ENCODE measurements around the gene PLCD3. TPM values are rescaled to one million over a fixed set of nuclear protein-coding genes. Genes with fewer than 3 reads are reported as not detected.

Gene PLCD3
- total and polyA plus RNA-seq, 2 of the 8 experiments (the other 6 are each of a cell fraction or from before 2014, with no cell fraction given): 26.5 to 48.1 TPM

DNA sequence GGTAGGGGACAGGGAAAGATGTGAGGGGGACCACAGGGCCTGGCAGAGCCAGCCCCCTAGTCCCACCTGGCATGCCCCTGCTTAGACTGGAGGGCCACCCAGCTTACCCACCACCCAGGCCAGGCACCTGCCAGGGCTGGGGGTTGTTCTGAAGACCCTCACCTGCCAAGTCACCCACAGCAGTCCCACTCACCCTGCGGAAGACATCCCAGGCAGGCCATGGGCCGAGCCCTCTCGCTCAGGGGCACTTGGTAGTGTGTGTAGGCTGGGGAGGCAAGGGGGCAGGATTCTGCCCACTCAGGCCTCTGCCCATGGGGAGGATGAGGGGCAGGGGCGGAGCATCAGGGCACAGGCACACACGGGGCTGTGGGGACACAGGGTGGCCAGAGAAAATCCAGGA is 4.0 kb downstream of the PLCD3 start:
- H3K9me3 ChIP-seq (ENCODE audit: insufficient read depth in 2 of 2, low read depth in 1 of 2, low read length in 1 of 2): no peaks in the 10 kb centered on the region
- peak overlapping the region; percentile 48; the same call in 1 of the 2 replicates for H3K18ac ChIP-seq (ENCODE audit: extremely low read depth, low read length)
- H2BK20ac ChIP-seq (ENCODE audit: low read length): no peak overlapping the region
- H3K79me2 ChIP-seq (ENCODE audit: control insufficient read depth in 1 of 2, insufficient read depth in 2 of 2, low read length in 2 of 2): no peaks in the 10 kb centered on the region
- no peak overlapping the region for H4K5ac ChIP-seq (ENCODE audit: insufficient read length, low read depth, low read length)
- no peak overlapping the region for H3K14ac ChIP-seq (ENCODE audit: insufficient read length)
- ChIA-PET CTCF (ENCODE audit: partially characterized antibody) (interaction anchor here (0.6 to 11.7 kb wide), 9 partner anchors 9 to 284 kb away, joined by 3 to 156 read pairs (median 5); no protein-coding TSS in a partner anchor), POLR2A (ENCODE audit: partially characterized antibody) (interaction anchor here (0.7 to 15.8 kb wide), 7 partner anchors 11 to 94 kb away, joined by 3 to 185 read pairs (median 5); partner anchors contain the start of genes HEXIM1 and HEXIM2)
- H2BK120ac ChIP-seq (replicated peaks; ENCODE audit: low read depth, low read length): no peak overlapping the region
- no peaks in the 10 kb centered on the region for H3K36me3 ChIP-seq (ENCODE audit: control insufficient read depth in 2 of 4, insufficient read depth in 4 of 4, low read length in 3 of 4)
- H4K91ac ChIP-seq (replicated peaks; ENCODE audit: insufficient read length, low read length): peak overlapping the region; percentile 100
- H4K8ac ChIP-seq (ENCODE audit: extremely low read depth, insufficient read depth, low read length): peak overlapping the region; percentile 17; the same call in 1 of the 2 replicates
- H3K4ac ChIP-seq (replicated peaks; ENCODE audit: insufficient read length, low read depth, low read length): peak overlapping the region; percentile 53
- H2BK15ac ChIP-seq (ENCODE audit: low read length): peak overlapping the region; percentile 29; the same call in 1 of the 2 replicates
- peak overlapping the region; percentile 60; the same call in 1 of the 2 replicates for H2BK12ac ChIP-seq (ENCODE audit: low read depth, low read length)
- H3K4me3 ChIP-seq (ENCODE audit: extremely low read depth in 1 of 4, insufficient read depth in 2 of 4, low read depth in 3 of 4, low read length in 4 of 4): no peak overlapping the region
- H3K4me2 ChIP-seq (ENCODE audit: insufficient read depth in 1 of 2, low read depth in 2 of 2, low read length in 2 of 2): no peak overlapping the region
- 82% methylated on average over 5 of the region's 5 CpGs; no CpG with 5 or more reads in 1 of the 2 experiments for WGBS, 2 experiments (ENCODE audit: extremely low coverage in 1 of 2, insufficient coverage in 1 of 2, insufficient read length in 1 of 2, insufficient replicate concordance in 2 of 2, low coverage in 1 of 2, low lambda C conversion rate in 2 of 2, missing lambda C conversion rate in 1 of 2)
- peaks cover 8% of the 10 kb centered on the region; the same call in 1 of the 2 replicates for H3K23me2 ChIP-seq (ENCODE audit: low read depth, low read length)
- H4K20me1 ChIP-seq (replicated peaks in 1 of 2; ENCODE audit: control insufficient read depth in 1 of 2, insufficient read depth in 2 of 2, low read length in 2 of 2): peaks cover 5 to 13% of the 10 kb centered on the region in 2 experiments
- 0 out of 2 replicates have a peak overlapping the region, but pooled peaks have one; percentile 97 for H2BK5ac ChIP-seq (ENCODE audit: low read depth, low read length)
- no peak overlapping the region for H3K9ac ChIP-seq (replicated peaks in 1 of 4; ENCODE audit: extremely low read depth in 1 of 4, low read depth in 3 of 4, low read length in 3 of 4)
- H2AK5ac ChIP-seq (ENCODE audit: low read depth, low read length): no peak overlapping the region
- FAIRE-seq (no peak), DNase-seq (ENCODE audit: low read depth in 1 of 2, low spot score in 2 of 2) (no peak)
- H3K56ac ChIP-seq (replicated peaks; ENCODE audit: insufficient read length, low read depth, low read length): no peak overlapping the region
- no peaks in the 10 kb centered on the region for H3K79me1 ChIP-seq (ENCODE audit: low read depth, low read length)
- 0 out of 2 replicates have a peak overlapping the region, but pooled peaks have one; percentile 11 for H3K27ac ChIP-seq (ENCODE audit: low read depth, low read length)
- H3K23ac ChIP-seq (ENCODE audit: insufficient read length): no peak overlapping the region
- H2AFZ ChIP-seq (ENCODE audit: low read length): no peak overlapping the region
- no peaks in the 10 kb centered on the region for H3K27me3 ChIP-seq (replicated peaks in 1 of 4; ENCODE audit: control insufficient read depth in 3 of 4, extremely low read depth in 1 of 4, insufficient read depth in 3 of 4, low read length in 3 of 4)
- H3K4me1 ChIP-seq (replicated peaks in 1 of 4; ENCODE audit: control insufficient read depth in 3 of 4, insufficient read depth in 4 of 4, low read length in 3 of 4): peaks cover 0 to 20% (median 11%) of the 10 kb centered on the region in 4 experiments; a peak in 5 of 7 replicates
- TF ChIP-seq EGR1 (IDR thresholded peaks at IDR 0.05; ENCODE audit: borderline replicate concordance, low read depth, low read length) (no peak), POLR2A (IDR thresholded peaks at IDR 0.05; ENCODE audit: control extremely low read depth in 1 of 2, low read depth in 2 of 2, low read length in 2 of 2) (no peak), RXRA (IDR thresholded peaks at IDR 0.05; ENCODE audit: insufficient read depth, low read depth, low read length) (no peak), BCL11A (IDR thresholded peaks at IDR 0.05; ENCODE audit: low read depth in 2 of 2, low read length in 2 of 2) (no peak), SP2 (IDR thresholded peaks at IDR 0.05; ENCODE audit: low read length) (no peak), KDM1A (IDR thresholded peaks at IDR 0.05; ENCODE audit: borderline replicate concordance, low read length) (no peak), RFX5 (IDR thresholded peaks at IDR 0.05; ENCODE audit: borderline replicate concordance, low read depth, low read length) (no peak)
